Activated naive CD4-positive, alpha-beta T cell treated with anti-CD3 and anti-CD28 coated beads, Interleukin-2, amount 10 ng/mL, durations not matched to agents 5 hours and 36 hours (primary cell): ENCODE data around the gene EFCAB6. TPM values are rescaled to one million over a fixed set of nuclear protein-coding genes. Genes with fewer than 3 reads are reported as not detected.

Source experiments
- total RNA-seq, 2 experiments: library from RNA; stranded (reverse); gene quantifications; one replicate each; pipeline ENCODE4 v1.2.3, GENCODE V29; 2021

EFCAB6 gene
- under 1 TPM; 0.13 to 0.19 TPM for total RNA-seq

DNA sequence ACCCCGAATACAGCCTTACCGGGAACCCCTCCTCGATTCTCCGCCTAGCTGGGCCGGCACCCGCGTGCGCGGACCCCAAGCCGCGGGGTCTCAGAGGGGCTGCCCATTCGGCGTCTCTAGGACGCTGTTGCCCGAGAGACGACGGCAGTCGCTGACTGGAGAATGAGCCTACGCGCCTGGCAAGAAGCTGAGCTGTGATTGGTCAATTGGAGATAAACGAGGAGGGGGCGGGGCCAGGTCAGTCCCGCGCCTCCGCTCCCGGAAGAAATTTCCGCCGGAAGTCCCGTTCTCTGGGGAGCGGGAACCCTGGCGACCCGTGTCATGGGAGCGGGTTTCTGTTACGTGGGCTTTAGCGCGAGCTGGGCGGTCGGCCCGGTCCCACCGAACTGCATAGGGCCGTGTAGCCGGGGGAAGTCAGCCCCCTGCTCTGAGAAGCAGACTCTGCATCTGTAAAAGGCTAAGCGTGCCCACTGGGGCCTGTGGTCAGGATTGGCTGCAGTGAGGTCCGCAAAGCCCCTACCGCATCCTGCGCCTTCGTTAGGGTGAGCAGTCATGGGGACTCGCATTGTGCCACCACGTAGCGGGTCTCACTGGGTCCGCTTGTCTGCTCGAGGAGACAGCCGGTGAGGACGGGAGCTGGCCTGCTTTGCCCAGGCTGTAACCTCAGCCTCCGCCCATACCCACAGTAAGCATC, at the start of gene EFCAB6:
Gene EFCAB6, minus strand, starts transcription at position 157 of the 694 bp plus-strand sequence. CDS start 29,987 bp downstream, outside the sequence.

Other genes with a start within 250 kb of the EFCAB6 start
- gene SULT4A1, start 50.2 kb upstream of the EFCAB6 start, total RNA-seq, result not detected
- not detected for gene PNPLA5, start 79.7 kb upstream of the EFCAB6 start, total RNA-seq
- under 1 TPM; 0.15 to 0.24 TPM for gene PNPLA3, start 111.5 kb upstream of the EFCAB6 start, total RNA-seq
- 10 to 100 TPM; 46.3 TPM for gene SAMM50, start 143.1 kb upstream of the EFCAB6 start, total RNA-seq
- gene PARVB, start 212.0 kb upstream of the EFCAB6 start, total RNA-seq, result 10 to 100 TPM; 21.4 to 22.2 TPM